PFSK-1 (cell line): ENCODE measurements around the gene SORT1.

Experiments
- FOXP2 ChIP-seq: optimal IDR thresholded peaks from 2 replicates; pipeline ENCODE3; 2011; ENCODE audit warnings: borderline replicate concordance, control low read depth, inconsistent platforms; ENCODE audit not compliant: insufficient read depth; ENCODE audit errors: extremely low read length, extremely low read depth
- POLR2AphosphoS5 ChIP-seq: IDR thresholded peaks from 2 replicates; pipeline ENCODE4 v1.6.1; 2012; ENCODE audit warnings: low read depth, mild to moderate bottlenecking, control low read depth, low read length, moderate library complexity
- SIN3A ChIP-seq: IDR thresholded peaks from 2 replicates; pipeline ENCODE4 v1.6.1; 2012; ENCODE audit warnings: mild to moderate bottlenecking, low read length, moderate library complexity, borderline replicate concordance; ENCODE audit not compliant: insufficient read depth
- TAF1 ChIP-seq: IDR thresholded peaks from 2 replicates; pipeline ENCODE4 v1.6.1; 2012; ENCODE audit warnings: low read length, control low read depth, borderline replicate concordance; ENCODE audit not compliant: insufficient read depth
- TF ChIP-seq, protein P1 (sequence below), 2 experiments: IDR thresholded peaks; 2 replicates each; pipeline versions ENCODE4 v1.6.1 to v1.8.0; 2011 to 2012; ENCODE audit warnings: low read depth in 2 of 2, low read length in 2 of 2, control low read depth in 1 of 2, inconsistent platforms in 1 of 2, mild to moderate bottlenecking in 1 of 2, moderate library complexity in 1 of 2; ENCODE audit not compliant: insufficient read depth in 1 of 2

DNA sequence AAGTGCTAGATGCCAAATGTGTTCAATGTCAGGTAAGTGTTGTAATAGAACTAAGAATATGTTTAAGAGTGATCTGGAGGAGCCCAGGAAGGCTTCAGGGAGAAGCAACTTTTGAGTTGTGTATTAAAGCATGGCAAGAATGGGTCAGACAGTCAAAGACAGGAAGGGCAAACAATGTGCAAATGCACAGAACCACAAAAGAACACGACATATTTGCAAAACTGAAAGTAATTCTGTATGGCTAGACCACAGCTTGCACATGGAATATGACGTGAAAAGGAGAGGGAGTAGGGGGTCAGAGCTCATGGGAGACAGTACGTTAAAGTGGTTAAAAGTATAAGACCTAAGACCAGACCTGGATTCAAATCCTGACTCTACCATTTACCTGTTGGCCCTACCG lies 7.1 kb upstream of the SORT1 start:
- TF ChIP-seq POLR2AphosphoS5 (no peak), TAF1 (no peak), SIN3A (no peak), FOXP2 (no peak)
- TF ChIP-seq, protein P1, sequence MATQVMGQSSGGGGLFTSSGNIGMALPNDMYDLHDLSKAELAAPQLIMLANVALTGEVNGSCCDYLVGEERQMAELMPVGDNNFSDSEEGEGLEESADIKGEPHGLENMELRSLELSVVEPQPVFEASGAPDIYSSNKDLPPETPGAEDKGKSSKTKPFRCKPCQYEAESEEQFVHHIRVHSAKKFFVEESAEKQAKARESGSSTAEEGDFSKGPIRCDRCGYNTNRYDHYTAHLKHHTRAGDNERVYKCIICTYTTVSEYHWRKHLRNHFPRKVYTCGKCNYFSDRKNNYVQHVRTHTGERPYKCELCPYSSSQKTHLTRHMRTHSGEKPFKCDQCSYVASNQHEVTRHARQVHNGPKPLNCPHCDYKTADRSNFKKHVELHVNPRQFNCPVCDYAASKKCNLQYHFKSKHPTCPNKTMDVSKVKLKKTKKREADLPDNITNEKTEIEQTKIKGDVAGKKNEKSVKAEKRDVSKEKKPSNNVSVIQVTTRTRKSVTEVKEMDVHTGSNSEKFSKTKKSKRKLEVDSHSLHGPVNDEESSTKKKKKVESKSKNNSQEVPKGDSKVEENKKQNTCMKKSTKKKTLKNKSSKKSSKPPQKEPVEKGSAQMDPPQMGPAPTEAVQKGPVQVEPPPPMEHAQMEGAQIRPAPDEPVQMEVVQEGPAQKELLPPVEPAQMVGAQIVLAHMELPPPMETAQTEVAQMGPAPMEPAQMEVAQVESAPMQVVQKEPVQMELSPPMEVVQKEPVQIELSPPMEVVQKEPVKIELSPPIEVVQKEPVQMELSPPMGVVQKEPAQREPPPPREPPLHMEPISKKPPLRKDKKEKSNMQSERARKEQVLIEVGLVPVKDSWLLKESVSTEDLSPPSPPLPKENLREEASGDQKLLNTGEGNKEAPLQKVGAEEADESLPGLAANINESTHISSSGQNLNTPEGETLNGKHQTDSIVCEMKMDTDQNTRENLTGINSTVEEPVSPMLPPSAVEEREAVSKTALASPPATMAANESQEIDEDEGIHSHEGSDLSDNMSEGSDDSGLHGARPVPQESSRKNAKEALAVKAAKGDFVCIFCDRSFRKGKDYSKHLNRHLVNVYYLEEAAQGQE (IDR thresholded peaks at IDR 0.05; ENCODE audit: insufficient read depth in 1 of 2, low read depth in 2 of 2, low read length in 2 of 2): no peak
